ENCODE results near the gene STX4.

STX4 gene

GRCh38 chr16:31085411-31085810 is 52.1 kb downstream of the STX4 start:
- no peak for DNase-seq

GRCh38 chr16:31085873-31086628 is 52.7 kb downstream of the STX4 start:
- DNase-seq, result no peak

DNA sequence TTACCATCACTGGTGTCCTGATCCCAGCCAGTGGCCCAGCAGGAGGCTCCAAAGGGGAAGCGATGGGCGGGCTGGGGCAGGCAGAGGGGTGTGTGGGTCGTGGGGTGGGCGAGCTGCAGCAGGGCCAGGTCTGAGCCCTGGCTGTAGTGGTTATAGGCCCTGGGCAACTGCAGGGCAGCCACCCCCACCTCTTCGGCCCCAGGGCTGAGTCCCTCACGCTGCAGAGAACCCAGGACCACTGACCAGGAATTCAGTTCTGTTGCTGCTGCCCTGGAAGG is 53.2 kb downstream of the STX4 start:
- DNase-seq, result no peak

DNA sequence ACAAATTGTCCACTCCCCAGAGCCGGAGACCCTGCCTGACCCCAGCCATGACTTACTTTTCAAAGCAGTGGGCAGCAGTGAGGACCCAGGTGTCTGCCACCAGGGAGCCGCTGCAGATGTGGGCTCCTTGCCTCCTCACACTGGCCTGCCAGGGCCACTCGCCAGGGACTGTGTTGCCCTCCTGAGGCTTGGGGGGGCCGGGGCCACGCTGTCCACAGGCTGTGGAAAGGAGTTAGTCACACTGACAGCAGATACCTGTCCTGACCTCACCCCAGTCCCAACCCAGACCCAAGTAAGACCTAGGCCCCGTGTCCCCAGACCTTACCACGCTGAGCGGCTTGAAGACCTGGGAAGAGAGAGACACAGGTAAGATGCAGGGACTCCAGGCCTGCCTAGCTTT is 54.1 kb downstream of the STX4 start:
- no peak for DNase-seq

GRCh38 chr16:31087971-31088370 is 54.6 kb downstream of the STX4 start:
- no peak for DNase-seq

DNA sequence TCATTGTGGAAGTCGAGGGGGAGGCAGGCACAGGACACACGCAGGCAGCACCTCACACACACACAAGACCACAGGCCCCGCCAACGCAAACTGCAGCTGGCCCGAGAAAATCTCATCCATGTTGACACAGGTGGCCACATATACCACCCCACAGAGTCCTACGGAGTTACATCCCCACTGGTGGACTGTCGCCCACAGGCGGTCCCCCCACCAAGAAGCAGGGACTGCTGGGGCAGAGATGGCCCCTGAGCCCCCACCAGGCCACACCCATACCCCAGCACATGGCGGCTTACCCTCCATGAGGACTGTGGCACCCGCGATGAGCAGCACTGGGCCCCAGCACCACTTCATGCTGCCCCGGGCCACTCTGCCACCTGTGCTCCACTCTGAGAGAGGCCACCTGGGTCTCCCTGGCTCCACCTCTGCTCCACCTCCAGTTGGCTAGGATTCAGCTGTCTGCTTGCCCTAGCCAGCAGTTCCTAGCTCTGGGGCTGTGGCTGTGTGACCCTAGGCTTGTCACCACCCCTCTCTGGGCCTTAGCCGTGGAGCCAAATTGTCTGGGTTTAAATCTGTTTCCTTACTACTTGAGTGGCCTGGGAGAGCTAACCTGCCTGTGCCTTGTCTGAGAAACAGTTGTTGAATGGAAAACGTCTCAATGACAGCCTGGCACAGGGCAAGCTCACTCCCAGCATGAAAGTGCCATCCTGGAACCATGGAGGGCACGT is 55.3 kb downstream of the STX4 start, which contains the start of gene PRSS53:
TSS of gene PRSS53 (minus strand) at position 485 of the 725 bp plus-strand sequence. CDS start at position 351, 134 bp downstream.
- no peak for DNase-seq

DNA sequence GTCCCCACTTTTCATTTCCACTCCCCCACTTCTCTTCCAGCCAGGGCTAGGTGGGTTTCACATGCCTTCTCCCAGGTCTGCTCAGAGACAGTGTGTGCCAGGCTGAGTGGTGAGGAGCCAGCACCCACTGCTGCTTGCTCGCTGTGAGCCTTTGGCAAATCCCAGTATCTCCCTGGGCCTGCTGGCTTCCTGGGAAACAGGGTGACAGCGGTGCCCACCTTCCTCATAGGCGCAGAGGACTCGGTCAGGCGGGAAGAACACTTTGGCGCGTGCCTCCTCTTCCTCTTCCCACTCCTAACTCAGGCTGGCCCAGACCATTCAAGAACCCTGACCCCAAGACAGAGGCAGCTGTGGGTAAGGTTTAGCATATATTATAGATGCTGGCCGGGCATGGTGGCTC is 55.8 kb downstream of the STX4 start:
- DNase-seq, result no peak
